GM18858 (cell line): ENCODE data around the gene VGF.
"Not testable (repeated sequence)": the region's sequence is repeated elsewhere in the genome, so short reads cannot be mapped to it uniquely, and the experiment has no call there.

Experiments used
- ATAC-seq: cut with Tn5 transposase; IDR thresholded peaks from one replicate; pipeline ENCODE4 v1.9.1; 2021; ENCODE audit not compliant: unreplicated experiment

VGF gene

GRCh38 chr7:101165075-101165957, at the start of gene VGF:
Gene VGF, minus strand, starts transcription at chr7:101165569. Its CDS starts 726 bp downstream, at chr7:101164843.
- peak; percentile 42 for ATAC-seq

GRCh38 chr7:101212014-101212413, 46.6 kb upstream of the VGF start:
- no peak for ATAC-seq

GRCh38 chr7:101211501-101211900, 46.1 kb upstream of the VGF start:
- ATAC-seq, result no peak

GRCh38 chr7:101210143-101210542, 44.8 kb upstream of the VGF start:
- no peak for ATAC-seq

- no peak for ATAC-seq
Measured at GRCh38 chr7:101208794-101209193, 43.4 kb upstream of the VGF start.

GRCh38 chr7:101207459-101207858, 42.1 kb upstream of the VGF start:
- no peak for ATAC-seq

GRCh38 chr7:101206665-101207042, 41.3 kb upstream of the VGF start:
- no peak for ATAC-seq

GRCh38 chr7:101205901-101206664, 40.7 kb upstream of the VGF start:
- no peak for ATAC-seq

GRCh38 chr7:101203740-101204738, 38.7 kb upstream of the VGF start:
- ATAC-seq, result not testable (repeated sequence)

GRCh38 chr7:101202603-101202918, 37.2 kb upstream of the VGF start:
- no peak for ATAC-seq

- no peak for ATAC-seq
Measured at GRCh38 chr7:101201695-101202602, 36.6 kb upstream of the VGF start.

GRCh38 chr7:101200862-101201599, 35.7 kb upstream of the VGF start, which contains the start of gene MOGAT3:
Gene MOGAT3, minus strand, starts transcription at chr7:101201036. Its CDS starts 182 bp downstream, at chr7:101200854.
- ATAC-seq, result no peak

GRCh38 chr7:101200504-101200861, 35.1 kb upstream of the VGF start:
- no peak for ATAC-seq

- ATAC-seq, result not testable (repeated sequence)
Measured at GRCh38 chr7:101199522-101199921, 34.2 kb upstream of the VGF start.

- no peak for ATAC-seq
Measured at GRCh38 chr7:101198476-101198875, 33.1 kb upstream of the VGF start.

- ATAC-seq, result no peak
Measured at GRCh38 chr7:101197991-101198390, 32.6 kb upstream of the VGF start.

GRCh38 chr7:101195884-101196283, 30.5 kb upstream of the VGF start:
- no peak for ATAC-seq

- ATAC-seq, result no peak
Measured at GRCh38 chr7:101189109-101189508, 23.7 kb upstream of the VGF start.

GRCh38 chr7:101186844-101187428, 21.6 kb upstream of the VGF start:
- ATAC-seq, result no peak
